ENCODE measurements around the gene EZR.
"Not testable (repeated sequence)": the region's sequence is repeated elsewhere in the genome, so short reads cannot be mapped to it uniquely, and the experiment has no call there.

EZR gene

GRCh38 chr6:158841358-158841757 is 22.2 kb upstream of the EZR start:
- no peak for DNase-seq (ENCODE audit: low read depth)

GRCh38 chr6:158840465-158840864 is 21.3 kb upstream of the EZR start:
- DNase-seq (ENCODE audit: low read depth) = no peak

- no peak for DNase-seq (ENCODE audit: low read depth)
These were observed 20.6 kb upstream of the EZR start for GRCh38 chr6:158839796-158840195.

GRCh38 chr6:158838790-158839189 is 19.6 kb upstream of the EZR start:
- not testable (repeated sequence) for DNase-seq (ENCODE audit: low read depth)

- DNase-seq (ENCODE audit: low read depth) = no peak
These were observed 18.8 kb upstream of the EZR start for GRCh38 chr6:158837684-158838625.

- no peak for DNase-seq (ENCODE audit: low read depth)
These were observed 17.6 kb upstream of the EZR start for GRCh38 chr6:158836625-158837311.

GRCh38 chr6:158835616-158836221 is 16.6 kb upstream of the EZR start:
- DNase-seq (ENCODE audit: low read depth) = no peak

GRCh38 chr6:158834675-158835385 is 15.7 kb upstream of the EZR start:
- DNase-seq (ENCODE audit: low read depth) = no peak

- not testable (repeated sequence) for DNase-seq (ENCODE audit: low read depth)
These were observed 13.6 kb upstream of the EZR start for GRCh38 chr6:158832807-158833206.

- no peak for DNase-seq (ENCODE audit: low read depth)
These were observed 12.9 kb upstream of the EZR start for GRCh38 chr6:158832026-158832425.

- DNase-seq (ENCODE audit: low read depth) = no peak
These were observed 12.4 kb upstream of the EZR start for GRCh38 chr6:158831571-158831970.

- no peak for DNase-seq (ENCODE audit: low read depth)
These were observed 11.6 kb upstream of the EZR start for GRCh38 chr6:158830736-158831135.

- DNase-seq (ENCODE audit: low read depth) = no peak
These were observed 9.6 kb upstream of the EZR start for GRCh38 chr6:158828807-158829206.

- DNase-seq (ENCODE audit: low read depth) = no peak
These were observed 7.8 kb upstream of the EZR start for GRCh38 chr6:158826819-158827501.

- no peak for DNase-seq (ENCODE audit: low read depth)
These were observed 6.8 kb upstream of the EZR start for GRCh38 chr6:158825951-158826306.

GRCh38 chr6:158825038-158825950 is 6.1 kb upstream of the EZR start:
- no peak for DNase-seq (ENCODE audit: low read depth)

GRCh38 chr6:158823616-158824015 is 4.4 kb upstream of the EZR start:
- not testable (repeated sequence) for DNase-seq (ENCODE audit: low read depth)

GRCh38 chr6:158819977-158820622 is 932 bp upstream of the EZR start:
- DNase-seq (ENCODE audit: low read depth) = no peak

GRCh38 chr6:158818581-158819212 is 471 bp downstream of the EZR start:
- DNase-seq (ENCODE audit: low read depth) = peak; percentile 53

Data from activated T-cell treated with anti-CD3 and anti-CD28 coated beads for 24 hours (primary cell).